ENCODE results near the gene PAX7. TPM values are rescaled to one million over a fixed set of nuclear protein-coding genes. Genes with fewer than 3 reads are reported as not detected.

Gene PAX7
- total and polyA plus RNA-seq, 9 of the 15 experiments (the other 6 are each of a cell fraction or from before 2014, with no cell fraction given): not detected

DNA sequence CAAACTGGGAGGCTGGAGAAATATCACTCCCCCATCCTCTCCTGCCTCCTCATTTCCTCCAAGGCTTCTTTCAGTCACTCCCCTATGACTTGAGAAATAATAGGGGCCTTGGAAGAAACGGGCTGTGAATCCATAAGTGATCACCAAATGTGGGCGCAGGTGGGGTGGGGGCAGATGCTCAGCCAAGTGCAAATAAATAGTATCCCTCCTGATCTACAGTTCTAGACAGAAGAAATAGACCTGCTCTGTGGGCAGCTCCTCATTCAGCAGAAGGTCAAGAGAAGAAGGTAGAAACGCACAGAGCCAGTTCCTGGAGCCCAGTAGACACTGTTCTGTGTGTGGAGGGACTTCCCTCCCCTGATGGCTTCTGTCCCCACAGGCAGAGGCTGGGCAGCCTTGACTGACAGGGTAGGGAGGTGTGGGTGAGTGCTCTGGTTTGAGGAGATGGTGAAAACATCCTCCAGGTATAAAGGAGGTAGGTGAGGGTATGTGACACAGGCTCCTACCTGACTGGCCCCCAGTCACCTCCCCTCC lies 17.1 kb downstream of the PAX7 start (continued):
- TF ChIP-seq SRF (CRISPR knock-in tag; IDR thresholded peaks at IDR 0.05) (no peak), ADNP (tag; IDR thresholded peaks at IDR 0.05) (no peak), C11orf30 (IDR thresholded peaks at IDR 0.05; ENCODE audit: low read depth) (no peak), NR3C1 (CRISPR knock-in tag; IDR thresholded peaks at IDR 0.05) (no peak), NFATC3 (IDR thresholded peaks at IDR 0.05) (no peak)

DNA sequence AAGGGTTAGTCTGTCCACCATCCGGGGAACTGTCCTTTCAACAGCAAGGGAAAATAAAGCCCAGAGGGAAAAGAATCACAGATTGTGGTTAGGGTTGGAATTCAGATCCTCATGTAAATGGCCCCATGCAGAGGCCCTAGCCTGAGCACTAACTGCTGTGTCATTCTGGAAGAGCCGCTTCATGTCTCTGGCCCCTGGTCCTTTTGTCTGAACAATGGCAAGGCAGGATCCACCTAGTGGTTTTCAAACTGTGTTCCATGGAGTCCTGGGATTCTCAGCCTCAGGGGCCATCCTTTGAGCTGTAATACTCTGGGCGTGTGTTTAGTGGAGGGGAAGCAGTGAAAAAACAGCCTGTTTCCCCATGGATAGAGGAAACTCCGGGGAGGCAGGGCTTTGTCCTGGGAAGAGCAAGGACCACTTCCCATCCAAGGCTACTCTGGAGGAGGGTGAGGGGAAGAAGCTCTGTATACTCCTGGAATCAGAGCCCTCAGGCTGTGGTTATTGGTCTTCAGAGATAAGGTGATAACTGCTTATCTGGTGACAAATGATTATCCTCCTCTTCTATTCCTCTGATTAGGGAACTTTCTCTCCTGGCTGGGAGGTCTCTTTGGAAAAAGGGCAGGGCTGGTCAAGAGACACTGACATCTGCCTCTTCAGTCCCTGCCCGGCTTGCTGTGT lies 19.2 kb downstream of the PAX7 start:
- BruUV-seq (replicated peaks): no TSS peak
- Histone ChIP-seq H3K27me3 (ENCODE audit: control insufficient read depth in 2 of 2, insufficient read depth in 2 of 2, low read length in 2 of 2) (peaks cover 40 to 75% of the 10 kb centered on the region in 2 experiments), H3K4me3 (no peak overlapping the region), H3K4me1 (replicated peaks in 1 of 2; ENCODE audit: control insufficient read depth in 2 of 2, insufficient read depth in 2 of 2, low read length in 2 of 2) (peaks cover 0 to 9% of the 10 kb centered on the region in 2 experiments; a peak in 1 of 5 replicates), H4K20me1 (replicated peaks; ENCODE audit: control insufficient read depth, insufficient read depth, low read length) (peaks cover 14% of the 10 kb centered on the region; the same call in 1 of the 2 replicates), H3K9me1 (ENCODE audit: control insufficient read depth, insufficient read depth, low read length) (no peaks in the 10 kb centered on the region), H3K27ac (ENCODE audit: extremely low read depth, low read depth, low read length) (no peak overlapping the region), H3K9ac (ENCODE audit: insufficient read depth in 1 of 2, low read depth in 2 of 2, low read length in 2 of 2) (no peak overlapping the region), H2AFZ (ENCODE audit: low read depth, low read length) (no peak overlapping the region), H3K9me3 (replicated peaks; ENCODE audit: control insufficient read depth, insufficient read depth, low read depth, low read length) (no peaks in the 10 kb centered on the region), H3K4me2 (ENCODE audit: insufficient read depth, low read length) (no peak overlapping the region), H3K79me2 (ENCODE audit: control insufficient read depth, insufficient read depth, low read length) (no peaks in the 10 kb centered on the region), H3K36me3 (ENCODE audit: control insufficient read depth, insufficient read depth, low read length) (no peaks in the 10 kb centered on the region)
- in situ Hi-C loops (cut with MboI): no loop called here
- POLR2A ChIA-PET: interaction anchor here (0.6 kb wide), 1 partner anchor 130 kb away, joined by 3 read pairs; no protein-coding TSS in a partner anchor
- 6% methylated on average over 5 of the region's 5 CpGs for WGBS (ENCODE audit: insufficient coverage, low coverage, missing lambda C conversion rate)
- FAIRE-seq (peak; percentile 46), DNase-seq (ENCODE audit: extremely low read depth in 1 of 4, low spot score in 3 of 4) (no peak), ATAC-seq (no peak; the same call in 2 of the 3 replicates)
- CTCF ChIA-PET (ENCODE audit: low intra/inter-chr PET ratio): no interaction called here
- intact Hi-C loops (cut with micrococcal nuclease): no loop called here
- peak in 1 of 2 experiments; percentile 2; a peak in 1 of 4 replicates for TF ChIP-seq KDM1A (IDR thresholded peaks at IDR 0.05)
- TF ChIP-seq NFE2 (IDR thresholded peaks at IDR 0.05; ENCODE audit: low read depth): peak; percentile 47
- TF ChIP-seq C11orf30 (IDR thresholded peaks at IDR 0.05; ENCODE audit: low read depth): peak; percentile 31; the same call in 1 of the 2 replicates
- no peak for TF ChIP-seq ZNF282 (CRISPR knock-in tag; IDR thresholded peaks at IDR 0.05)
- no peak for TF ChIP-seq EWSR1 (IDR thresholded peaks at IDR 0.05; ENCODE audit: borderline replicate concordance, low read depth, partially characterized antibody)
